ENCODE results near the gene PICK1.

GRCh38 chr22:38110008-38110862 lies 53.0 kb downstream of the PICK1 start, which contains the start of gene BAIAP2L2:
- TF ChIP-seq CEBPB (IDR thresholded peaks at IDR 0.05; ENCODE audit: low read depth, low read length): no peak
- TF ChIP-seq POLR2AphosphoS5 (IDR thresholded peaks at IDR 0.05; ENCODE audit: low read depth, low read length): no peak
- no peak for TF ChIP-seq RXRA (IDR thresholded peaks at IDR 0.05; ENCODE audit: insufficient read depth, low read depth, low read length)
- TF ChIP-seq, protein P1, sequence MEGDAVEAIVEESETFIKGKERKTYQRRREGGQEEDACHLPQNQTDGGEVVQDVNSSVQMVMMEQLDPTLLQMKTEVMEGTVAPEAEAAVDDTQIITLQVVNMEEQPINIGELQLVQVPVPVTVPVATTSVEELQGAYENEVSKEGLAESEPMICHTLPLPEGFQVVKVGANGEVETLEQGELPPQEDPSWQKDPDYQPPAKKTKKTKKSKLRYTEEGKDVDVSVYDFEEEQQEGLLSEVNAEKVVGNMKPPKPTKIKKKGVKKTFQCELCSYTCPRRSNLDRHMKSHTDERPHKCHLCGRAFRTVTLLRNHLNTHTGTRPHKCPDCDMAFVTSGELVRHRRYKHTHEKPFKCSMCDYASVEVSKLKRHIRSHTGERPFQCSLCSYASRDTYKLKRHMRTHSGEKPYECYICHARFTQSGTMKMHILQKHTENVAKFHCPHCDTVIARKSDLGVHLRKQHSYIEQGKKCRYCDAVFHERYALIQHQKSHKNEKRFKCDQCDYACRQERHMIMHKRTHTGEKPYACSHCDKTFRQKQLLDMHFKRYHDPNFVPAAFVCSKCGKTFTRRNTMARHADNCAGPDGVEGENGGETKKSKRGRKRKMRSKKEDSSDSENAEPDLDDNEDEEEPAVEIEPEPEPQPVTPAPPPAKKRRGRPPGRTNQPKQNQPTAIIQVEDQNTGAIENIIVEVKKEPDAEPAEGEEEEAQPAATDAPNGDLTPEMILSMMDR (IDR thresholded peaks at IDR 0.05; ENCODE audit: control extremely low read depth in 1 of 3, insufficient read depth in 1 of 3, low read depth in 1 of 3, low read length in 3 of 3): no peak
- no peak for TF ChIP-seq EGR1 (IDR thresholded peaks at IDR 0.05; ENCODE audit: borderline replicate concordance, low read depth, low read length)
- no peak for TF ChIP-seq POLR2A (IDR thresholded peaks at IDR 0.05; ENCODE audit: control extremely low read depth in 1 of 2, low read depth in 2 of 2, low read length in 2 of 2)
- no peak for TF ChIP-seq GABPA (IDR thresholded peaks at IDR 0.05; ENCODE audit: borderline replicate concordance, insufficient read depth, low read length)
- TF ChIP-seq ASH2L (IDR thresholded peaks at IDR 0.05; ENCODE audit: low read length): no peak
- no peak for TF ChIP-seq RAD21 (IDR thresholded peaks at IDR 0.05 in 1 of 2, conservative IDR thresholded peaks at IDR 0.05 in 1 of 2; ENCODE audit: low read depth in 2 of 2, low read length in 2 of 2)
- TF ChIP-seq RFX5 (IDR thresholded peaks at IDR 0.05; ENCODE audit: borderline replicate concordance, low read depth, low read length): no peak
- no peak for TF ChIP-seq NANOG (IDR thresholded peaks at IDR 0.05; ENCODE audit: insufficient read depth, low read depth, low read length, poor library complexity, severe bottlenecking)
- TF ChIP-seq TCF12 (IDR thresholded peaks at IDR 0.05; ENCODE audit: low read depth, low read length): no peak
- no peak for TF ChIP-seq EP300 (IDR thresholded peaks at IDR 0.05; ENCODE audit: borderline replicate concordance in 1 of 2, low read depth in 2 of 2, low read length in 2 of 2)
- no peak for TF ChIP-seq TAF1 (IDR thresholded peaks at IDR 0.05; ENCODE audit: low read depth, low read length)
